NCI-H1436 treated with DMSO at 0.1 percent for 48 hours (cell line): ENCODE data around the gene INSIG1.
A peak's percentile ranks its signal among the peaks of the same experiment; 100 is the strongest.

ENCODE experiments used
- DNase-seq: peaks from one replicate; lab custom pipeline; 2025; lab: John Stamatoyannopoulos, UW

The INSIG1 gene

GRCh38 chr7:155297517-155298287 lies at the start of gene INSIG1:
Gene INSIG1 (plus strand): TSS chr7:155297878. CDS start chr7:155298286, 408 bp downstream.
- DNase-seq: peak; percentile 57

- no peak for DNase-seq
Observed at GRCh38 chr7:155248366-155248756, 49.3 kb upstream of the INSIG1 start.

- DNase-seq: no peak
Observed at GRCh38 chr7:155251831-155252230, 45.8 kb upstream of the INSIG1 start.

GRCh38 chr7:155252444-155252887 lies 45.2 kb upstream of the INSIG1 start:
- DNase-seq: no peak

- no peak for DNase-seq
Observed at GRCh38 chr7:155252892-155253501, 44.7 kb upstream of the INSIG1 start.

GRCh38 chr7:155254018-155254417 lies 43.7 kb upstream of the INSIG1 start:
- DNase-seq: no peak

GRCh38 chr7:155255071-155255470 lies 42.6 kb upstream of the INSIG1 start:
- no peak for DNase-seq

GRCh38 chr7:155255621-155256020 lies 42.1 kb upstream of the INSIG1 start:
- DNase-seq: no peak

GRCh38 chr7:155256081-155256760 lies 41.5 kb upstream of the INSIG1 start:
- no peak for DNase-seq

- DNase-seq: no peak
Observed at GRCh38 chr7:155256761-155257481, 40.8 kb upstream of the INSIG1 start.

- no peak for DNase-seq
Observed at GRCh38 chr7:155257482-155258225, 40.0 kb upstream of the INSIG1 start.

GRCh38 chr7:155258226-155258560 lies 39.5 kb upstream of the INSIG1 start:
- no peak for DNase-seq

- DNase-seq: no peak
Observed at GRCh38 chr7:155259866-155260497, 37.7 kb upstream of the INSIG1 start.

- DNase-seq: no peak
Observed at GRCh38 chr7:155260498-155260872, 37.2 kb upstream of the INSIG1 start.

GRCh38 chr7:155261031-155261985 lies 36.4 kb upstream of the INSIG1 start:
- no peak for DNase-seq

GRCh38 chr7:155262031-155262430 lies 35.6 kb upstream of the INSIG1 start:
- no peak for DNase-seq

- no peak for DNase-seq
Observed at GRCh38 chr7:155263051-155263450, 34.6 kb upstream of the INSIG1 start.

- no peak for DNase-seq
Observed at GRCh38 chr7:155263581-155264143, 34.0 kb upstream of the INSIG1 start.

GRCh38 chr7:155265144-155265543 lies 32.5 kb upstream of the INSIG1 start:
- no peak for DNase-seq

- no peak for DNase-seq
Observed at GRCh38 chr7:155265961-155266360, 31.7 kb upstream of the INSIG1 start.
